PC-3 (cell line): Measurements from ENCODE around the gene CDHR3. TPM values are rescaled to one million over a fixed set of nuclear protein-coding genes. Genes with fewer than 3 reads are reported as not detected.

Source experiments
- ATAC-seq: fragments of 200-7000 bp; cut with Tn5 transposase; 2 replicates; pipeline ENCODE4 v1.9.1; 2020; ENCODE audit warnings: mild to moderate bottlenecking, moderate library complexity
- BruUV-seq: library from RNA; stranded (reverse); fragments of 400-500 nt; replicated peaks from 2 replicates; lab custom pipeline; 2021; lab: Mats Ljungman, UMichigan
- CTCF ChIA-PET: fragments of 300-600 bp; sonication (Branson Sonifier 250); formaldehyde crosslinking; loops from one replicate; lab custom pipeline; 2022; ENCODE audit warnings: antibody characterized with exemption; lab: Charles Lee
- POLR2A ChIA-PET: fragments of 300-600 bp; sonication (Branson Sonifier 250); formaldehyde crosslinking; loops from one replicate; lab custom pipeline; 2022; ENCODE audit warnings: antibody characterized with exemption; ENCODE audit not compliant: unreplicated experiment; lab: Charles Lee
- DNase-seq: peaks from one replicate; pipeline ENCODE4 v3.0.0-alpha.2; 2015
- H2AFZ ChIP-seq: fragments of 300-600 bp; sonication (generic); 2 replicates; pipeline ENCODE4 v1.6.0; 2016; ENCODE audit warnings: antibody characterized with exemption, low read length
- H3F3A ChIP-seq: fragments of 300-600 bp; sonication (generic); one replicate; pipeline ENCODE4 v1.6.0; 2017; ENCODE audit warnings: antibody characterized with exemption, low read length, control low read depth, mild to moderate bottlenecking; ENCODE audit not compliant: unreplicated experiment
- H3K27ac ChIP-seq: fragments of 300-600 bp; sonication (generic); 2 replicates; pipeline ENCODE4 v1.5.1; 2016; ENCODE audit warnings: mild to moderate bottlenecking, low read length
- H3K27me3 ChIP-seq: fragments of 300-600 bp; sonication (generic); 2 replicates; pipeline ENCODE4 v1.6.1; 2016; ENCODE audit warnings: low read length, mixed read lengths
- H3K36me3 ChIP-seq: fragments of 300-600 bp; sonication (generic); 2 replicates; pipeline ENCODE4 v1.6.1; 2016; ENCODE audit warnings: low read depth, mixed run types, low read length, mixed read lengths
- H3K4me1 ChIP-seq: fragments of 300-600 bp; sonication (generic); 2 replicates; pipeline ENCODE4 v1.5.1; 2016; ENCODE audit warnings: low read length; ENCODE audit not compliant: insufficient read depth
- H3K4me2 ChIP-seq: fragments of 300-600 bp; sonication (generic); 2 replicates; pipeline ENCODE4 v1.6.0; 2016; ENCODE audit warnings: low read length
- H3K4me3 ChIP-seq: fragments of 300-600 bp; sonication (generic); 2 replicates; pipeline ENCODE4 v1.5.1; 2016; ENCODE audit warnings: mild to moderate bottlenecking, low read length, mixed read lengths
- H3K79me2 ChIP-seq: fragments of 300-600 bp; sonication (generic); 2 replicates; pipeline ENCODE4 v1.6.1; 2017; ENCODE audit warnings: low read length, mixed read lengths
- H3K9ac ChIP-seq: fragments of 300-600 bp; sonication (generic); 2 replicates; pipeline ENCODE4 v1.6.0; 2016; ENCODE audit warnings: mild to moderate bottlenecking, low read length
- H3K9me2 ChIP-seq: fragments of 300-600 bp; sonication (generic); replicated peaks from 2 replicates; pipeline ENCODE4 v1.6.1; 2016; ENCODE audit warnings: mixed run types, low read length, mixed read lengths
- H3K9me3 ChIP-seq: fragments of 300-600 bp; sonication (generic); 2 replicates; pipeline ENCODE4 v1.6.1; 2016; ENCODE audit warnings: low read length, mixed read lengths
- H4K20me1 ChIP-seq: fragments of 300-600 bp; sonication (generic); 2 replicates; pipeline ENCODE4 v1.6.1; 2016; ENCODE audit warnings: low read length, mixed read lengths
- CTCF ChIP-seq: fragments of 300-600 bp; sonication (generic); conservative IDR thresholded peaks from 2 replicates; pipeline ENCODE4 v1.5.1; 2017; ENCODE audit warnings: antibody characterized with exemption, low read depth, mild to moderate bottlenecking, low read length
- EZH2 ChIP-seq: fragments of 300-600 bp; sonication (generic); IDR thresholded peaks from one replicate; pipeline ENCODE4 v1.6.1; 2017; ENCODE audit warnings: antibody characterized with exemption, mild to moderate bottlenecking, low read length; ENCODE audit not compliant: unreplicated experiment
- EZH2phosphoT487 ChIP-seq: fragments of 300-600 bp; sonication (generic); IDR thresholded peaks from 2 replicates; pipeline ENCODE4 v1.6.1; 2018; ENCODE audit warnings: mild to moderate bottlenecking, antibody characterized with exemption, low read length, borderline replicate concordance
- intact Hi-C: fragments of 100-400 bp; cut with micrococcal nuclease; formaldehyde crosslinking; loops from 2 replicates; pipeline ENCODE4 v1.9.0; 2023
- total RNA-seq: library from RNA; depleted of rRNA; stranded (reverse); fragments of >200 nt; gene quantifications from 2 replicates; pipeline ENCODE4 v1.2.3, GENCODE V29; 2014

CDHR3 gene
- total RNA-seq, 1 experiment from 2014 or later = 9.8 TPM

- no TSS peak for BruUV-seq
- ChIA-PET CTCF (interaction anchor here (1.0 kb wide), 1 partner anchor 269 kb away, joined by 3 read pairs; no protein-coding TSS in a partner anchor), POLR2A (no interaction called here)
Observed at GRCh38 chr7:106038289-106038688, 75.2 kb downstream of the CDHR3 start.

GRCh38 chr7:106038916-106039315, 75.9 kb downstream of the CDHR3 start:
- POLR2A ChIA-PET = no interaction called here
- Histone ChIP-seq H3K9me3 (no peaks in the 10 kb centered on the region), H3K27me3 (no peaks in the 10 kb centered on the region), H3K9ac (no peak overlapping the region), H2AFZ (no peak overlapping the region), H3F3A (no peaks in the 10 kb centered on the region), H3K4me3 (no peak overlapping the region), H3K27ac (no peak overlapping the region), H3K79me2 (no peaks in the 10 kb centered on the region), H4K20me1 (no peaks in the 10 kb centered on the region), H3K36me3 (no peaks in the 10 kb centered on the region), H3K4me1 (peaks cover 5% of the 10 kb centered on the region), H3K4me2 (no peak overlapping the region), H3K9me2 (no peaks in the 10 kb centered on the region)
- no TSS peak for BruUV-seq
- TF ChIP-seq EZH2phosphoT487 (no peak), CTCF (no peak), EZH2 (no peak)
- no peak for DNase-seq
- intact Hi-C loops = no loop called here
- CTCF ChIA-PET = no interaction called here
- no peak for ATAC-seq

More at GRCh38 chr7:106038289-106038688, 75.2 kb downstream of the CDHR3 start:
- peaks cover 5% of the 10 kb centered on the region for H3K4me1 ChIP-seq
- no peak overlapping the region for H3K4me2 ChIP-seq
- intact Hi-C loops = no loop called here
- H3K4me3 ChIP-seq = no peak overlapping the region
- H3K79me2 ChIP-seq = no peaks in the 10 kb centered on the region
- TF ChIP-seq CTCF (no peak), EZH2 (no peak), EZH2phosphoT487 (no peak)
- no peaks in the 10 kb centered on the region for H3K27me3 ChIP-seq
- H3F3A ChIP-seq = no peaks in the 10 kb centered on the region
- H3K27ac ChIP-seq = no peak overlapping the region
- H3K9me2 ChIP-seq = no peaks in the 10 kb centered on the region
- no peaks in the 10 kb centered on the region for H4K20me1 ChIP-seq
- ATAC-seq (no peak), DNase-seq (no peak)
- H3K9me3 ChIP-seq = no peaks in the 10 kb centered on the region
- no peak overlapping the region for H3K9ac ChIP-seq
- H3K36me3 ChIP-seq = no peaks in the 10 kb centered on the region
- no peak overlapping the region for H2AFZ ChIP-seq

- Histone ChIP-seq H3K79me2 (no peaks in the 10 kb centered on the region), H3K9ac (no peak overlapping the region), H3K9me3 (no peaks in the 10 kb centered on the region), H3K4me3 (no peak overlapping the region), H4K20me1 (no peaks in the 10 kb centered on the region), H3K9me2 (no peaks in the 10 kb centered on the region), H3K4me1 (peaks cover 5% of the 10 kb centered on the region), H3K27ac (no peak overlapping the region), H3K36me3 (no peaks in the 10 kb centered on the region), H3K4me2 (no peak overlapping the region), H3K27me3 (no peaks in the 10 kb centered on the region), H2AFZ (no peak overlapping the region), H3F3A (no peaks in the 10 kb centered on the region)
- CTCF ChIA-PET = no interaction called here
- no TSS peak for BruUV-seq
- ATAC-seq (no peak), DNase-seq (no peak)
- no peak for TF ChIP-seq EZH2phosphoT487
- TF ChIP-seq EZH2 = no peak
- no peak for TF ChIP-seq CTCF
- POLR2A ChIA-PET = no interaction called here
- intact Hi-C loops = loop anchor here (2.0 to 10.0 kb wide), 3 partner anchors 163 to 645 kb away; partner anchors contain the start of gene ATXN7L1
Observed at GRCh38 chr7:106039486-106040060, 76.5 kb downstream of the CDHR3 start.
